Smooth muscle cell (in vitro differentiated cells): ENCODE measurements around the gene OR3A2. TPM values are rescaled to one million over a fixed set of nuclear protein-coding genes. Genes with fewer than 3 reads are reported as not detected.
"Not testable (repeated sequence)": the region's sequence is repeated elsewhere in the genome, so short reads cannot be mapped to it uniquely, and the experiment has no call there.

ENCODE experiments used
- DNase-seq: peaks from one replicate; lab custom pipeline; 2025; ENCODE audit not compliant: unreplicated experiment; lab: John Stamatoyannopoulos, UW
- H2AFZ ChIP-seq: fragments of 200-600 bp; sonication (generic); 2 replicates; pipeline ENCODE4 v1.6.0; 2016; ENCODE audit warnings: antibody characterized with exemption, low read depth, mild to moderate bottlenecking
- H3F3A ChIP-seq: fragments of 200-600 bp; sonication (generic); 2 replicates; pipeline ENCODE4 v1.6.0; 2017; ENCODE audit warnings: antibody characterized with exemption, low read depth
- H3K27ac ChIP-seq: fragments of 200-600 bp; sonication (generic); 2 replicates; pipeline ENCODE4 v1.5.1; 2016; ENCODE audit warnings: low read depth, mild to moderate bottlenecking
- H3K27me3 ChIP-seq: fragments of 200-600 bp; sonication (generic); 2 replicates; pipeline ENCODE4 v1.6.1; 2016; ENCODE audit warnings: low read depth, mild to moderate bottlenecking
- H3K36me3 ChIP-seq: fragments of 200-600 bp; sonication (generic); 2 replicates; pipeline ENCODE4 v1.5.1; 2016; ENCODE audit warnings: low read depth
- H3K4me1 ChIP-seq: fragments of 200-600 bp; sonication (generic); 2 replicates; pipeline ENCODE4 v1.5.1; 2016; ENCODE audit warnings: low read depth
- H3K4me2 ChIP-seq: fragments of 200-600 bp; sonication (generic); 2 replicates; pipeline ENCODE4 v1.6.0; 2016; ENCODE audit warnings: mild to moderate bottlenecking
- H3K4me3 ChIP-seq: fragments of 200-600 bp; sonication (generic); 2 replicates; pipeline ENCODE4 v1.5.1; 2016; ENCODE audit warnings: mild to moderate bottlenecking
- H3K79me2 ChIP-seq: fragments of 200-600 bp; sonication (generic); 2 replicates; pipeline ENCODE4 v1.6.0; 2016; ENCODE audit warnings: low read depth, mild to moderate bottlenecking
- H3K9ac ChIP-seq: fragments of 200-600 bp; sonication (generic); 2 replicates; pipeline ENCODE4 v1.6.0; 2016; ENCODE audit warnings: low read depth
- H3K9me3 ChIP-seq: fragments of 200-600 bp; sonication (generic); replicated peaks from 2 replicates; pipeline ENCODE4 v1.5.1; 2016; ENCODE audit warnings: low read depth
- H4K20me1 ChIP-seq: fragments of 200-600 bp; sonication (generic); 2 replicates; pipeline ENCODE4 v1.6.0; 2016; ENCODE audit warnings: low read depth
- WGBS: methylation state at CpG from one replicate; pipeline ENCODE4 v1.1.7; 2016; ENCODE audit warnings: low lambda C conversion rate; 5-methylcytosine and 5-hydroxymethylcytosine counted together
- polyA plus RNA-seq: library from polyadenylated mRNA; unstranded; fragments of >200 nt; fragmentation: Nextera tagmentation; extraction: Ambion mirVana; gene quantifications from 2 replicates; pipeline ENCODE4 v1.2.1, GENCODE V29; 2016
- small RNA-seq: library from RNA; depleted of rRNA; stranded (forward); fragments of <200 nt; gene quantifications from one replicate; pipeline ENCODE3, GENCODE V24; 2014
- total RNA-seq: library from RNA; depleted of rRNA; stranded (reverse); fragments of >200 nt; gene quantifications from 2 replicates; pipeline ENCODE4 v1.2.3, GENCODE V29; 2014
- TF ChIP-seq, protein P1 (sequence below): fragments of 200-600 bp; sonication (generic); IDR thresholded peaks from 2 replicates; pipeline ENCODE4 v1.5.1; 2017; ENCODE audit warnings: borderline replicate concordance, mild to moderate bottlenecking, antibody characterized with exemption; ENCODE audit not compliant: insufficient read depth, poor library complexity, severe bottlenecking

The OR3A2 gene
- total and polyA plus RNA-seq, 2 experiments from 2014 or later: not detected

DNA sequence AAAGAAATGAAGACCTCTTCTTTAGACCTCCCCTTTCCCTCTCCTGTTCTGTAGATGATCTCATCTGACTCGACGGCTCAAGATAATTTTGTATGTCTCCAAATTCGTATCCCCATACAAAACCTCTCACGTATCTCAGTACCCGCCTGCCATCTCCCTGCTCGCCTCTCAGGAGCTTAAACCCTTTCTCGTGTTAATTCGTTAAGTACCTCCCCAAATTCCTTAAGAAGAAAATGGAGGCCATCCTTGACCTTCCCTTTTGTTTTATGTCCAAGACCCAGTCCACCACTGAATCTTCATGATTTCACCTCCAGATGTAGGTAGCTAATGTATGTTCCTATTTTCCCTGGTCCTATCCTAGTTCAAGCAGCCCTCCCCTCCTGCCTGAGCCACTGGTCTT, 129.5 kb downstream of the OR3A2 start:
- Histone ChIP-seq H3K4me1 (no peaks in the 10 kb centered on the region), H3K27ac (no peak overlapping the region), H3K36me3 (no peaks in the 10 kb centered on the region), H3F3A (no peaks in the 10 kb centered on the region), H3K79me2 (no peaks in the 10 kb centered on the region), H3K9ac (no peak overlapping the region), H3K4me3 (no peak overlapping the region), H3K9me3 (peaks cover 3% of the 10 kb centered on the region), H4K20me1 (no peaks in the 10 kb centered on the region), H3K4me2 (no peak overlapping the region), H2AFZ (no peak overlapping the region), H3K27me3 (no peaks in the 10 kb centered on the region)
- TF ChIP-seq, protein P1, sequence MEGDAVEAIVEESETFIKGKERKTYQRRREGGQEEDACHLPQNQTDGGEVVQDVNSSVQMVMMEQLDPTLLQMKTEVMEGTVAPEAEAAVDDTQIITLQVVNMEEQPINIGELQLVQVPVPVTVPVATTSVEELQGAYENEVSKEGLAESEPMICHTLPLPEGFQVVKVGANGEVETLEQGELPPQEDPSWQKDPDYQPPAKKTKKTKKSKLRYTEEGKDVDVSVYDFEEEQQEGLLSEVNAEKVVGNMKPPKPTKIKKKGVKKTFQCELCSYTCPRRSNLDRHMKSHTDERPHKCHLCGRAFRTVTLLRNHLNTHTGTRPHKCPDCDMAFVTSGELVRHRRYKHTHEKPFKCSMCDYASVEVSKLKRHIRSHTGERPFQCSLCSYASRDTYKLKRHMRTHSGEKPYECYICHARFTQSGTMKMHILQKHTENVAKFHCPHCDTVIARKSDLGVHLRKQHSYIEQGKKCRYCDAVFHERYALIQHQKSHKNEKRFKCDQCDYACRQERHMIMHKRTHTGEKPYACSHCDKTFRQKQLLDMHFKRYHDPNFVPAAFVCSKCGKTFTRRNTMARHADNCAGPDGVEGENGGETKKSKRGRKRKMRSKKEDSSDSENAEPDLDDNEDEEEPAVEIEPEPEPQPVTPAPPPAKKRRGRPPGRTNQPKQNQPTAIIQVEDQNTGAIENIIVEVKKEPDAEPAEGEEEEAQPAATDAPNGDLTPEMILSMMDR: no peak
- 73% methylated on average over 8 of the region's 8 CpGs for WGBS
- DNase-seq: no peak

GRCh38 chr17:3249013-3249412, 137.1 kb downstream of the OR3A2 start:
- not testable (repeated sequence) for H3K27me3 ChIP-seq, H3K4me1 ChIP-seq

GRCh38 chr17:3244841-3245240, 141.3 kb downstream of the OR3A2 start:
- not testable (repeated sequence) for H3K9ac ChIP-seq, DNase-seq, H3F3A ChIP-seq, H2AFZ ChIP-seq, H3K4me2 ChIP-seq, H3K36me3 ChIP-seq, H3K4me1 ChIP-seq, H3K27ac ChIP-seq, H3K27me3 ChIP-seq, H3K79me2 ChIP-seq, H3K9me3 ChIP-seq, H4K20me1 ChIP-seq, H3K4me3 ChIP-seq
- WGBS: 65% methylated on average over 1 of the region's 1 CpG

More at GRCh38 chr17:3249013-3249412, 137.1 kb downstream of the OR3A2 start:
- not testable (repeated sequence) for H2AFZ ChIP-seq, H4K20me1 ChIP-seq, H3K27ac ChIP-seq, H3K79me2 ChIP-seq, H3K36me3 ChIP-seq, H3K4me2 ChIP-seq, H3K9ac ChIP-seq, H3K4me3 ChIP-seq, H3F3A ChIP-seq, H3K9me3 ChIP-seq, DNase-seq
- 81% methylated on average over 1 of the region's 2 CpGs for WGBS

DNA sequence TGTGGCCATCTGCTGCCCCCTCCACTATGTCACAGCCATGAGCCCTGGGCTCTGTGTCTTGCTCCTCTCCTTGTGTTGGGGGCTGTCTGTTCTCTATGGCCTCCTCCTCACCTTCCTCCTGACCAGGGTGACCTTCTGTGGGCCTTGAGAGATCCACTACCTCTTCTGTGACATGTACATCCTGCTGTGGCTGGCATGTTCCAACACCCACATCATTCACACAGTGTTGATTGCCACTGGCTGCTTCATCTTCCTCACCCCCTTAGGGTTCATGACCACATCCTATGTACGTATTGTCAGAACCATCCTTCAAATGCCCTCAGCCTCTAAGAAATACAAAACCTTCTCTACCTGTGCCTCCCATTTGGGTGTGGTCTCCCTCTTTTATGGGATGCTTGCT, 145.1 kb downstream of the OR3A2 start:
- not testable (repeated sequence) for H3F3A ChIP-seq, DNase-seq, H3K4me2 ChIP-seq

DNA sequence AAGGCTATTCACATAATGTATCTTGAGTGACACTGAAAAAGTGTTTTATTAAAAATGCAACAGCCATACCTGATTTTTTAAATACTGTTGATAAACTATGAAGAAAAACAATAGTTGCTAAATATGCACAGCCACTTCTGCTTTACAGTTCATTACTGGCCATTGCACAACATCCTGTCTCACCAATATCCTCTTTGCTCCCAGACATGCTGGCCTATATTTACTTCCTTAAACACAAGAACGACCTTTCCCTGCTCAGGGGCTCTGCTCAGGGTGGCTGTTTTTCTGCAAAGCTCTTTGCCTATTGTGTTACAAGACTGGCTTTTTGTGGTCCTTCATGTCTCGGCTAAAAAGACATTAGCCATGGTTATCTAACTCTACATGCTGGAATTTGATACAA, 147.4 kb downstream of the OR3A2 start:
- not testable (repeated sequence) for H3K27ac ChIP-seq, DNase-seq, H3K4me2 ChIP-seq, H2AFZ ChIP-seq, H3K36me3 ChIP-seq, H3K9me3 ChIP-seq, H3K4me1 ChIP-seq, H3K4me3 ChIP-seq, H3K79me2 ChIP-seq, H3K27me3 ChIP-seq, H4K20me1 ChIP-seq, H3K9ac ChIP-seq, H3F3A ChIP-seq
- WGBS: 47% methylated on average over 2 of the region's 2 CpGs

More for the DNA sequence above, 145.1 kb downstream of the OR3A2 start:
- not testable (repeated sequence) for H2AFZ ChIP-seq, H3K4me1 ChIP-seq, H3K4me3 ChIP-seq, H3K27ac ChIP-seq, H3K9me3 ChIP-seq, H3K9ac ChIP-seq, H3K27me3 ChIP-seq, H3K36me3 ChIP-seq, H3K79me2 ChIP-seq, H4K20me1 ChIP-seq
- 88% methylated on average over 1 of the region's 1 CpG for WGBS

- WGBS: 81% methylated on average over 8 of the region's 8 CpGs
- DNase-seq, H4K20me1 ChIP-seq, H3K9me3 ChIP-seq, H3K9ac ChIP-seq, H3K4me3 ChIP-seq, H3K4me1 ChIP-seq, H3K27me3 ChIP-seq, H2AFZ ChIP-seq, H3K79me2 ChIP-seq, H3K36me3 ChIP-seq, H3K4me2 ChIP-seq, H3F3A ChIP-seq, H3K27ac ChIP-seq: not testable (repeated sequence)
Observed at GRCh38 chr17:3232300-3232699, 153.8 kb downstream of the OR3A2 start.

Small RNA genes within 50 kb of the gene (small RNA-seq; reads per million reads assigned to genes)
- gene OR1AC1P: not detected

Other genes with a start within 250 kb of the OR3A2 start
- not detected in 2 replicates for gene OR1A2, start 188.8 kb downstream of the OR3A2 start, total RNA-seq
- gene OR1A2, start 188.8 kb downstream of the OR3A2 start, polyA plus RNA-seq: not detected in 2 replicates
- gene OR1A1, start 178.6 kb downstream of the OR3A2 start, total RNA-seq: not detected in 2 replicates
- gene OR1A1, start 178.6 kb downstream of the OR3A2 start, polyA plus RNA-seq: not detected in 2 replicates
- gene OR3A1, start 87.9 kb downstream of the OR3A2 start, total RNA-seq: not detected in 2 replicates
- gene OR3A1, start 87.9 kb downstream of the OR3A2 start, polyA plus RNA-seq: not detected in 2 replicates
- gene OR1E1, start 12.1 kb upstream of the OR3A2 start, total RNA-seq: not detected in 2 replicates
- not detected in 2 replicates for gene OR1E1, start 12.1 kb upstream of the OR3A2 start, polyA plus RNA-seq
- gene OR3A3, start 25.1 kb upstream of the OR3A2 start, total RNA-seq: not detected in 2 replicates
- not detected in 2 replicates for gene OR3A3, start 25.1 kb upstream of the OR3A2 start, polyA plus RNA-seq
- not detected in 2 replicates for gene OR1E2, start 47.5 kb upstream of the OR3A2 start, total RNA-seq
- not detected in 2 replicates for gene OR1E2, start 47.5 kb upstream of the OR3A2 start, polyA plus RNA-seq
- not detected in 2 replicates for gene SPATA22, start 85.5 kb upstream of the OR3A2 start, total RNA-seq
- not detected in 2 replicates for gene SPATA22, start 85.5 kb upstream of the OR3A2 start, polyA plus RNA-seq
- gene ASPA, start 89.7 kb upstream of the OR3A2 start, total RNA-seq: not detected in 2 replicates
- not detected in 2 replicates for gene ASPA, start 89.7 kb upstream of the OR3A2 start, polyA plus RNA-seq
- 2.3 and 6.4 TPM in 2 replicates for gene TRPV3, start 171.5 kb upstream of the OR3A2 start, total RNA-seq
- 0.53 and 2.7 TPM in 2 replicates for gene TRPV3, start 171.5 kb upstream of the OR3A2 start, polyA plus RNA-seq
- gene TRPV1, start 223.1 kb upstream of the OR3A2 start, total RNA-seq: 0.99 and 2.2 TPM in 2 replicates
- gene TRPV1, start 223.1 kb upstream of the OR3A2 start, polyA plus RNA-seq: 0.90 and 2.8 TPM in 2 replicates
- gene SHPK, start 249.9 kb upstream of the OR3A2 start, total RNA-seq: 9.0 and 9.5 TPM in 2 replicates
- gene SHPK, start 249.9 kb upstream of the OR3A2 start, polyA plus RNA-seq: 5.3 and 8.2 TPM in 2 replicates